ENCODE data around the gene CIB4.

CIB4 gene

DNA sequence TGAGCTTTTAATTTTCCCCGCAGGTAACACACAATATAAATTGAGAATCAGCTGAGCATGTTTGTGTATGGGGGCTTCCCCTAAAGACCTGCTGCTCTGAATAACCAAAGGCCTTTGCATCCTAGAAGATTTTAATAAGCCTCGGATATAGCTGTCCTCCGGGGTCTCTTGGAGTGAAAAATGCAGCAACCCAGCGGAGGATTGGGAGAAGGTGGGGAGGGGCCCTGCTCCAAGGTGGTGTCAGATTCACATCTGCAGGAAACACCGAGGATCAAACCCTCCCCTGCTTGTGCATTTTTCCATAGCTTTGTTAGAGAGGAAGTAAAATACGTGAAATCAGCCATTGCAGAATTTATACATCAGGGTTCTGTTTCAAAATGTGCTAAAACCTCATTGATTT lies 100.2 kb downstream of the CIB4 start:
- DNase-seq = no peak

GRCh38 chr2:26540306-26540705 lies 100.9 kb downstream of the CIB4 start:
- no peak for DNase-seq

DNA sequence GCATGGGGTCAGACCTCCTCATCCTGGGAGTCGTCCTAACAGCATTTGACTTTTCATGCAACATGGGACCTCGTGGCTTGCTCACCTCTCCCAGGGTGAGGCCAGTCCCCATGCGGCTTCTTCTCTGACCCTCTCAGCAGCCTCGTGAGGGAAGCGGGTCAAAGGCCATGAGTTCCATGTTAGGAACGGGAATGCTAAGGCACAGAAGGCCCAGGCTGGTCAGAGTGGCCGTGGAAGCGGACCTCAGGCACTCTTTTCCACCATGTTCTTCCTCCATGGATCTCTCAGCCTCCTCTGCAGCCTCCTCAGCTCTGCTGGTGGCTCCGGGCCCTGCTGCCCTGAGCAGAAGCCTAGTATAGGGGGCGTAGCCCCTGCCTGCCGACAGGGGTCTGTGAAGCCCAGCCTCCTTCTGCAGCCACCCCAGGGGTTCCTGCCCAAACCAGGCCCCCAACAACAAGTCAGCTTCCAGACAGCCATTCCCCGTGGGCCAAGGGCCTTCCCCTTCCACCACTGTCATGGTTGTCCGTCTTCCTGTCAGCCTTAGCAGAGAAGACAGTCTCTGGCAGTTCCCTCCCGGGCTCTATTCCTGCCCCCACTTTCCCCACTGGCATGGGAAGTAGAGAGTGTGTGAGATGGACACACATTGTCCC lies 103.2 kb downstream of the CIB4 start:
- DNase-seq = no peak

DNA sequence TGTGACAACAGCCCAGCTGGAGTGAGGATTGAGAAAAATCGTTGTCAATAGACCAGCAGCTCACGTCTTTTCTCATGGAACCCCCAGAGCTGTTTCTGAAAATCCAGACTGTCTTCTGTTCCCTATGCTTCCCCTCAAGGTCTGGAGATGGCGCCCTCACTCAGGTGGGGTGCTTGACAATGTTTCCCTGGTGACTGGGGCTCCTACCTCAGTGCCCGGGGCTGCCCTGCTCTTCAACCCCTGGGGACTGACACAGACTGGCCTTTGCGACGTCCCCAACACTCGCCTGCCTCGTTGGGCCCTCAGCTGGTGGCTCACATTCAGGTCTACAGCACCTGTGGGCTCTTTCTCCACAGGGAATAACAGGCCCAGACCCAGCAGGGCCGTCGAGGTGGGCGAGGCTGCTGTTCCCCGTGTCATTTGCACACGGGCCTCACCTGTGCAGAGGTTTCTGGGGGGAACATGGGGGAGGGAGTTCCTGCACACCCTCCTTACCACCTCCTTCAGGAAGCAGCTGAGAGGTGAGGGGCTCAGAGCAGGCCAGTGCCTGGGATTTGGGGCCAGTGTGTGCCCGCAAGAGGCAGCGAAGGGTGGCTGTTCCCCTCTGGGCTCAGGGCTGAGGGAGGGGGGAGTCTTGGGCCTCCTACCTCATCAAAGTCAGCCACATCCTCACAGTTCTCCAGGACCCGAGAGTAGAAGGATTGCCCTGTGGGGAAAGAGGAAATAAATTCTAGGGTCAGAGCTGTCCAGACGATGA lies 103.9 kb downstream of the CIB4 start:
- no peak for DNase-seq

DNA sequence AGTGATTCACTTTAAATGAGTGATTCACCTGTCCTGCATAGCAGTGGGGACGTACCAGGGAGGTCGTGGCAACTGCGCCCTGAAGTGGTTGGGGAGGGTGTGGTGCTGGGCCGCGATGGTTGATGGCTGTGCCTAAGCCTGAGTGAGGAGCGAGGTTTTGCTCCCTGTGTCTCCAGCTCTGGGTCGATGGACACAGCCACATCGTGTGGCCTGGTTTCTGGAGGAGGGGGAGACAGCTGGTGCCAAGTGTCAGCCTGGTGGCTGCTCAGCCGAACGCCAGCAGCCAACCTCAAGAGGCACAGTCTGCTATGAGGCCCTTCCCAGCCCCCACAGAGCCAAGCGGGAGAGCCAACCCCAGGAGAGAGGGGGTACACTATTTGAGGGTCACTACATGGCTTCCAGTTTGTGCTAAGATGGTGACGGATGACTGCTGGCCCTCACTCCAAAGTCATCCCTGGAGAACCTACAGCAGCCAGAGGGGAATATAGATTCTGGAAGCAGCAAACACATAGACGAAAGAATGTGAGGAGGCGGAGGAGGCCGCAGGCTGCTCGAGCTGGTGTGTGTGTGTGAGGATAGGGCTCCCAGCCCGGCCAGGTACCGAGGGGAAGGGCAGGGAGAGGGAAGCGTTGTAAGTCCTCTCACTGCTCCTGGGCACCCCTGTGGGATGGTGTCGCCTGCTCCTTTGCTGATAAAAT lies 104.6 kb downstream of the CIB4 start:
- no peak for DNase-seq

DNA sequence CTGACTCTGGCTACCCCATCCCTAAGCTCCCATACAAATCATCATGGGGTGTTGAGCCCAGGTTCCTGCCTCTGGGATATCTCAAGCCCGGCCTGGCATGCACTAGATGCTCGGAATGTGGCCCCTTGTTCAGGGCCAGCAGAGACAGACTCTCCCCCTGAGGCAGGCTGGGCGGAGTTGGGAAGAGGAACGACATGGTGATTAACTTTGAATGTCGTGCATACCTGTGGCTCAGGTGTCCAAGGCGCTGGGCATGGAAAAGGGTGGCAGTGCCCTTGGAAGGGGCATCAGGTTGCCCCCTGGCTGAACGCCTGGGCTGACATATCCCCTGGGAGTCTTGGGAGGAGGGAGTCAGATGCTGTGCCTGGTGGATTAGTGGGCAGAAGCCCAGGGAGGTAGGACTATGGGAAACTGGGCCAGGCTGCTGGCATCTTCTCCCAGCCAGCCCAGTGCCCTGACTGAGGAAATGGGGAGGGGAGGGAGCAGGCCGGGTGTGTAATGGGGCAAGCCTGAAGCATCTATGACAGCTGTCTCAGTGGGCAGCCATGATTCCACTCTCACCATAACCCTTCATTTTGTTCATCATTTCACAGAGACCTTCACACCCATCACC lies 105.4 kb downstream of the CIB4 start:
- no peak for DNase-seq

DNA sequence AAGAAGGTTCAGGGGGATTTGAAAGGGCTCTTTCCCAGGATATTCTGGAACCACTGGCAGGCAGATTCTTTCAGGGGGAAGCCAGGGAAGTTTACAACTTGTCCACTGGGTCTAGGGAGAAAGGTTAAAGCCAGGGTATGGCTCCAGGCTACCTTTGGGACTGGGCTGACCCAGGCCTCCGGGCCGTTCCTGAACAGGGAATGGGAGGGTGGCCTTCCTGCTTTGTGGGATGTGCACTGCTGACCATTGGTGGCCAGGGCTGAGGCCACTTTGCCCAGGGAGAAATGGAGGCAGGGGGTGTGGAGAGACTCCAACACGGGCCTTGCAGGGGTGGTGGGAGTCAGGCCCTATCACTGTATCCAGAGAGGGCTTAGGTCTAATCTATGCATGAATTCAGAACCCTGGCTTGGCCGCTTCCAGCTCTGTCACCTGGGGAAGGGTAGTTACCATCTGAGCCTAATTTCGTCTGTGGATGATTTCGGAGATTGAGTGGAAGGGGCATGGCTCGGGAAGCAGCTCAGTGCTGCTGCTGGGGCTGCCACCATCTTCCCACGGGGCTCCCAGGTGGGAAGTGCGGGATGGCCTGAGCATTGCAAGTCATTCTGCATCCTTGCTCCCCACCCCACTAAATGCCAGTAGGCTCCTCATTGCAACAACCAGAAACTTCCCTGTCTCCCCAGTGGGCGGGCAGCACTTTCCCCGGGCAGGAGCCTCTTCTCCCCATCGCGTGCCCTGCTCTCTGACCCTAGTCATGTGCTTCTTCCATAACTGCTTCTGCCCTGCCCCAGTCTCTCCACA lies 106.1 kb downstream of the CIB4 start:
- DNase-seq = no peak

DNA sequence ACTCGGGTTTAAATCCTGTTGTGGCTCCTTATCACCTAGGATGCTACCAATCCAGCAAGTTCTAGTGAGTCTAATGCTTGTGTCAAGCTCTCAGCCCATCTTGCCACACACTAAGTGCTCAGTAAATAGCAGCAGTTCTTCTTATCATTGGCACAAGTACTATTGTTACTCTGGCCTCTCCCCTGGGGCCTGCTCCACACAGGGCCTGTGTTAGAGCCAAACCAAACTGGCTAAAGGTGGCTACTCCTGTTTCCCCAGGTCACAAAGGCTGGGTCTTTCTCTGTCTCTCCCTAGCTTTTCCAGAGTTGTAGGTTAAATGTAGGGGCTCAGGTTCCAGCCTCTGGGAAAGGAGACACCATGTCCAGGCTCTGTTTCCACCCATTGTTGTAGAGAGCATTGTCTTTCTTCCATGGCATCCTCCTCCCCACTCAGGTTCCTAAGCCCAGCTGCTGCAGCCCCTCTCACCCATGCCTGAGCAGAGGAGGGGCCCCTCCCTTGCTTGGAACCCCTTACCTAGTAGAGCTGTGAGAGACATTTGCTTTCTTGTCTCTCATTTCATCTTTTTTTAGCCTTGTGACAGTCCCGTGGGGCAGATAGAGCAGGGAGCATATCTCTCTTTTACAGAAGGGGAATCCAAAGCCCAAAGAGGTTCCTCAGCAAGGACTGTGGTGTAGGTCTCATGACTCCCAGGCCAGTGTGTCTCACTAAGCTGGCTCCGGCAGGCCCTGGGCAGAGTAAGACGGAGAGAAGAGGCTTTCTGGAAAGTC lies 106.9 kb downstream of the CIB4 start:
- DNase-seq = peak; percentile 47

DNA sequence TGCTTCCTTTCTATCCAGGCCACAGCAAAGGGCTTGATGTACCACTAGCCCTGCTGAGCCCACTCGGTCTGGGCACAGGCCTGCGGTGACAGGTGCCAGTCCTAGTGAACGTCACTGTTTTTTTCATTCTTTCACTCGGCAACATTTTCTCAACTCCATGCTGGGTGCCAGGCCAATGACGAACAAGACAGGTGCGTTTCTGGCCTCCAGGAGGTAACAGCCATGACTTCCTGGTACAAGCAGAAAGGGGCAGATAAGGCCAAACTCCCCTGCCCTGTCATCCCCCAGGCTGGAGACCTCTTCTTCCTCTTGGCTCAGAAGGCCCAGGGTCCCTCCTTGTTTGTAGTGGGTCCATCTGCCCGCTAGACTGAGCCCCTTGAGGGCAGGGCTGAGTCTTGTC lies 107.5 kb downstream of the CIB4 start:
- no peak for DNase-seq

- DNase-seq = no peak
These were observed 108.6 kb downstream of the CIB4 start for GRCh38 chr2:26532301-26533250.
